Myocyte (in vitro differentiated cells): Measurements from ENCODE around the gene LAT. TPM values are rescaled to one million over a fixed set of nuclear protein-coding genes. Genes with fewer than 3 reads are reported as not detected.

ENCODE experiments used
- DNase-seq: peaks from one replicate; pipeline ENCODE4 v3.0.0-alpha.2; 2012; ENCODE audit warnings: low read depth
- total RNA-seq: library from RNA; depleted of rRNA; stranded (reverse); fragments of >200 nt; gene quantifications from 2 replicates; pipeline ENCODE4 v1.2.3, GENCODE V29; 2014

LAT gene
- total RNA-seq, 1 donor from 2014 or later: 1.8 TPM

GRCh38 chr16:29007730-29008593, 23.1 kb downstream of the LAT start:
- peak; percentile 20 for DNase-seq

GRCh38 chr16:29009050-29009837, 24.4 kb downstream of the LAT start:
- DNase-seq: no peak

DNA sequence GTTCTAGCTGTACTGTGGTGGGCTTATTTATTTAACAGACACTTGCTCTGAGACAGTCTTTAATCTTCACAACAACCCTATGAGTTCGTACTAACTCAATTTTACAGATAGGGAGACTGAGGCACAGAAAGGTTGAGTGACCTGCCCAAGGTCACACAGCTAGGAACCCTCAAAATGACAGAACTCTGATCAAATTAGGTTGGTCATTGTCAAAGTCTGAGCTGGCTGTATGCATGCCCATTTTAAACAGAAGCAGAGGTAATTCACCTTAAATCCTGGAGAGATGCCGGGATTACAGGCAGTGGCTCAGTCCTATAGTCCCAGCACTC, 24.9 kb downstream of the LAT start:
- no peak for DNase-seq

- no peak for DNase-seq
Observed at GRCh38 chr16:29011112-29011511, 26.3 kb downstream of the LAT start.

- DNase-seq: no peak
Observed at GRCh38 chr16:29011851-29012250, 27.0 kb downstream of the LAT start.

- no peak for DNase-seq
Observed at GRCh38 chr16:29012913-29013553, 28.2 kb downstream of the LAT start.

GRCh38 chr16:29014561-29015069, 29.8 kb downstream of the LAT start:
- no peak for DNase-seq

GRCh38 chr16:29022196-29022595, 37.3 kb downstream of the LAT start:
- no peak for DNase-seq

GRCh38 chr16:29023279-29024277, 38.7 kb downstream of the LAT start:
- DNase-seq: no peak

DNA sequence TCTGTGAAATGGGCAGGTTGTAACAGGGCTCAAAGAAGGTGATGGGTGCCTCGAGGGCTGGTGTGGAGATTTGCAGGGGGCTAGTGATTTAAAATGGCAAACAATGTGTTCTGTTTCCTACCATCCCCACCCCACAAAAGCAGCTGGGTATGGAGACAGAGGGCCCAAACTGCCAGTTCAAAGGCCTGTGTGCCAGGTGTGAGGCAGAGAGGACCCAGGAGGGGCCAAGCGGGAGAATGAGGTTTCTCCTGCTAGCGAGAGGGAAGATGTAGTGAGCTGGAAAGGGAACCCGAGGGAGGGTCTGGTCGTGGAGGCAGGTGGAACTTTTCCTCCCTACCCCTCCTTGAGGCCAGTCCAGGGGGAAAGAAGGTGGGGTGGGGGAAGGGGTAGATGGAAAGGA, 39.4 kb downstream of the LAT start:
- DNase-seq: no peak

DNA sequence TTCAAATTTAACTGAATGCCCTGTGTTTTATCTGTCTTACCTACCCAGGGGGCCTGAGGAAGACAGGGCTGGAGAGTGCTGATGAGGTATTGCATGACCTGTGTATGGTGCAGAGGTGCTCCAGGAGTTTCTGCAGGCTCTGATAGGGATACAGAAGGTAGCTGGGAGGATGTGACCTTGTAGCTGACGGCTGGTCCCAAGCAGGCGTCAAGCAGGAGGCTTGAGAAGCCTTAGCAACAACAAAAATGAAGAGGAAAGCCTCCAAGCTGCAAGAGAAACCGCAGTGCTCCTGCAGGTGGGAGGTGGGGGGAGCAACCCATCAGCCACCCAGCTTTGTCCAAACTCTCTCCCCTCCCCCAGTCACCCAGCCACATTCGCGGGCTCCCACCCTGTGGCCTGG, 40.4 kb downstream of the LAT start:
- DNase-seq: no peak

DNA sequence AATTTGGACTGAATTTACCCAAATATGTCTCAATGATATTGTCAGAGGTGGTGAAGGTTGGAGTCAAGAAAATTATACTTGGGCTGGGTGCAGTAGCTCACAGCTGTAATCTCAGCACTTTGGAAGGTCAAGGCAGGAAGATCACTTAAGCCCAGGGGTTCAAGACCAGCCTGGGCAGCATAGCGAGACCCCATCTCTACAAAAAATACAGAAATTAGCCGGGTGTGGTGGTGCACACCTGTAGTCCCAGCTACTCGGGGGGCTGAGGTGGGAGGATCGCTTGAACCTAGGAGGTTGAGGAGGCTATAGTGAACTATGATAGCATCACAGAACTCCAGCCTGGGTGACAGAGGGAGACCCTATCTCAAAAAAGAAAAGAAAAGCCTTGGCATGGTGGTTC, 40.9 kb downstream of the LAT start:
- no peak for DNase-seq

DNA sequence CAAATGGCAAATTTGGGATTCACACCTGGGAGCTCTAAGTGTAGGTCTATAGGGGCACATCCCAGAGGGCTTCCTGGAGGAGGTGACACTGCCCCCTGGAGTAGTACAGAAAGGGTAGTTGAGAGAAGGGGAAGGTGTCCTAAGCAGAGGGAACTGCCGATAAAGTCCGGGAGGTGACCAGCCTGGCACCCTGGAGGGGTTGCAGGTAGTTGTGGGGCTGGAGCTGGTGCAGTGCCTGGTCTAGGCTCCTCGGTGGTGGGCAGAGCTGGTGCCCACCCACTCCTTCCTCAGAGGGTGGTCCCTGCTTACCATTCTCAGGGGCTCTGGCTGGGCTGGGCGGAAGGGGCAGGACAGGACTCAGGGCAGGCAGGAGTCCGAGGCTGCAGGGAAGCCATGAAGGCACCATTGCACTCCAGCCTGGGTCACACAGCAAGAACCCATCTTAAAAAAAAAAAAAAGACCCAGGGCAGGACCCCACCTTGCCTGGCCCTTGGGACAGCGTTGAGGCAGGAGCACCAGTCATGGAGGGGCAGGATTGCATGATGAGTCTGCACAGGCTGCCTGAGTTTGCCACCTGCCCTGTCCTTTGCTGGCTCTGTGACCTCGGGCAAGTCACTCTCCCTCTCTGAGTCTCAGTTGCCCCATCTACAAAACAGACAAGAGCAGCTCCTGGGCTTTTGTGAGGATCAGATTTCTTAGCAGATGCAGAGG, 43.8 kb downstream of the LAT start:
- DNase-seq: no peak

DNA sequence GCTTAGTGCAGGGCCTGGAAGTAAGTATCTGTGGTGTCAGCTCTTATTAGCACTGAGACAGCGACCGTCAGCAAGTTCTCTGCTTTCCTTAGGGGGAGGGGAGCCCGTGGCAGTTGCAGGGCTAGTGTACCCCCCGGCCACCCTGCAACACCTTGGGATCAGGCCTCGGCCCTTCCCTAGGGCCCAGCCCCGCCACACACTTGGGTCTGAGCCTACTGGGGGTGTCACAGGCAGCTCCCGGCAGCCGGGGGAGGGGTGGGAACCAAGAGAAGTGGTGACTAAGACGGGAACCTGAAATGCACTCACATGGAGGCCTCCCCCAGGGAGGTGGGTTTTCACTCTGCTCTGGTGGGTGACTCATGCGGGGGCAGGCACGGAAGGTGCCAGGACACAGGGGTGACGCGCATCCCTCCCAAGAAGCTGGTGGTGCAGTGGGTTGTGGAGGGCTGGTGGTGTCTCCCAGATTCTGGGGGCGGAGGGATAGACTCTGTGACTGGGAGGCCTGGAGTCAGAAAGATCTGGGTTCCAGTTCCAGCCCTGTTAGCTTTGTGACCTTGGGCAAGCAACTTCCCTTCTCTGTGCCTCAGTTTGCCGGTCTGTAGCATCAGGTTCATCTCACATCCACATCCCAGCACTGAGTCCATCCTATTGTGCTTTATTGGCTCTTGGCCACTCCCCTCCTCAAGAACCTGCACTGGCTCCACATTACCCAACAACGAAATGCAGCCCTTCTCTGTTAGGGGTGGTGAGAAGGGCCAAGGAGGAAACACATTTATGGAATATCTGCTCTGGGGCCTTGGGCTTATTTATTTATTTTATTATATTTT, 44.5 kb downstream of the LAT start:
- peak; percentile 81 for DNase-seq

DNA sequence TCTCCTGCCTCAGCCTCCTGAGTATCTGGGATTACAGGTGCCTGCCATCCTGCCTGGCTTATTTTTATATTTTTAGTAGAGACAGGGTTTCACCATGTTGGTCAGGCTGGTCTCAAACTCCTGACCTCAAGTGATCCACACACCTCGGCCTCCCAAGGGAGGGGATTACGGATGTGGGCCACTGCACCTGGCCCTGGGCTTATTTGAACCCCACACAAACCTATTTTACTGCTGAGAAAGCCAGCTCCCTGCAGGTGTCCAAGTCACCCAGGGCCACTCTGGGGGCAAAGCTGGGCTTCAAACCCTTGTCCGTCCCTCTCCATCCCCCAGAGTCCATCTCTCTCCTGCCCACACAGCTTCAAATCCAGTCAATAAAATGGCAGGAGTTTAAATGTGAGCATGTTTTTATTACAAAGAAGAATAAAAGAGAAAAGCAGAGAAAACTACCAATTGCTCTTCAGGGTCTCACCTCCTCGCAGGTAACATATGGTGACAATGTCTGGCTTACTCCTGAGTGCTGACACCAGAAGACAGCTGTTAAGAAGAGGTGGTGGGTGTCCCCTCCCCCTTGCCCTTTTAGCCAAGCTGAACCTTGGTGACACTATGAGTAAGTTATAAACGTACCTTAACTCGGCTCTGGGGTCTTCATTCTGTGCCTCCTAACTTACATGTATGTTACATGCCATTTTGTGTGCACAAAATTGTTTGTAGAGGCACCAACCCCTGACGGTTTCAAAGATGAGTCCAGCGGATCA, 45.4 kb downstream of the LAT start:
- no peak for DNase-seq
